HEK293 (cell line): ENCODE data around the gene UNC93A.

Experiments
- CTCF ChIA-PET: fragments of 350-600 bp; formaldehyde crosslinking; extraction: SDS; loops from one replicate; lab custom pipeline; 2021; ENCODE audit warnings: antibody characterized with exemption; lab: Yijun Ruan, JAX
- POLR2A ChIA-PET: fragments of 300-600 bp; formaldehyde crosslinking; extraction: SDS; loops from one replicate; lab custom pipeline; 2020; ENCODE audit warnings: antibody characterized with exemption, inconsistent platforms; lab: Yijun Ruan, JAX
- H3K27ac ChIP-seq: fragments of 200-500 bp; sonication (Bioruptor generic); 2 replicates; pipeline ENCODE4 v1.5.1; 2014; ENCODE audit warnings: low read depth, low read length, control low read depth, inconsistent platforms; ENCODE audit errors: extremely low read depth
- H3K36me3 ChIP-seq, 2 experiments: fragments of 200-500 bp in 1 of 2; sonication (Bioruptor generic) in 1 of 2; 1 replicate in 1 of 2; 2 replicates in 1 of 2; pipeline ENCODE4 v1.5.1; 2014 to 2017; ENCODE audit warnings: inconsistent platforms in 2 of 2, low read length in 2 of 2; ENCODE audit not compliant: control insufficient read depth in 2 of 2, insufficient read depth in 1 of 2
- H3K4me1 ChIP-seq: fragments of 200-500 bp; sonication (Bioruptor generic); 2 replicates; pipeline ENCODE4 v1.5.1; 2014; ENCODE audit warnings: mild to moderate bottlenecking, low read length, inconsistent platforms; ENCODE audit not compliant: control insufficient read depth, insufficient read depth
- H3K4me3 ChIP-seq: 2 replicates; pipeline ENCODE4 v1.5.1; 2011; ENCODE audit warnings: low read depth, mild to moderate bottlenecking, control low read depth, low read length, moderate library complexity
- H3K9me3 ChIP-seq: fragments of 200-500 bp; sonication (Bioruptor generic); 2 replicates; pipeline ENCODE4 v1.5.1; 2014; ENCODE audit warnings: low read depth, low read length, inconsistent platforms; ENCODE audit not compliant: control insufficient read depth, insufficient read depth
- GLI2 ChIP-seq: fragments of 450-650 bp; formaldehyde crosslinking; IDR thresholded peaks from 2 replicates; pipeline ENCODE4; 2017; ENCODE audit warnings: missing biosample characterization, missing genetic modification characterization, low read depth, borderline replicate concordance
- GLIS2 ChIP-seq: fragments of 450-650 bp; formaldehyde crosslinking; IDR thresholded peaks from 2 replicates; pipeline ENCODE4 v1.5.1; 2016; ENCODE audit warnings: missing biosample characterization, missing genetic modification characterization
- KLF9 ChIP-seq: fragments of 450-650 bp; formaldehyde crosslinking; IDR thresholded peaks from 2 replicates; pipeline ENCODE4 v1.5.1; 2016; ENCODE audit warnings: missing biosample characterization, missing genetic modification characterization, low read depth
- SCRT2 ChIP-seq: fragments of 450-650 bp; formaldehyde crosslinking; IDR thresholded peaks from 2 replicates; pipeline ENCODE4 v1.5.1; 2016; ENCODE audit warnings: missing biosample characterization, missing genetic modification characterization
- ZNF473 ChIP-seq: fragments of 450-650 bp; formaldehyde crosslinking; IDR thresholded peaks from 2 replicates; pipeline ENCODE4 v1.5.1; 2017; ENCODE audit warnings: missing biosample characterization, missing genetic modification characterization
- ZNF514 ChIP-seq: fragments of 450-650 bp; formaldehyde crosslinking; IDR thresholded peaks from 2 replicates; pipeline ENCODE4 v1.5.1; 2016; ENCODE audit warnings: missing biosample characterization, missing genetic modification characterization
- ZNF558 ChIP-seq: fragments of 450-650 bp; formaldehyde crosslinking; IDR thresholded peaks from 2 replicates; pipeline ENCODE4 v1.5.1; 2016; ENCODE audit warnings: missing biosample characterization, missing genetic modification characterization
- ZNF704 ChIP-seq: fragments of 450-650 bp; formaldehyde crosslinking; IDR thresholded peaks from 2 replicates; pipeline ENCODE4 v1.5.1; 2016; ENCODE audit warnings: missing biosample characterization, missing genetic modification characterization
- ZNF747 ChIP-seq: fragments of 450-650 bp; formaldehyde crosslinking; IDR thresholded peaks from 2 replicates; pipeline ENCODE4 v1.5.1; 2016; ENCODE audit warnings: missing biosample characterization, missing genetic modification characterization
- ZSCAN18 ChIP-seq: fragments of 450-650 bp; formaldehyde crosslinking; IDR thresholded peaks from 2 replicates; pipeline ENCODE4 v1.5.1; 2016; ENCODE audit warnings: missing biosample characterization, missing genetic modification characterization
- TF ChIP-seq, protein P1 (sequence below): fragments of 450-650 bp; formaldehyde crosslinking; IDR thresholded peaks from 2 replicates; pipeline ENCODE4 v1.5.1; 2016; ENCODE audit warnings: missing biosample characterization, missing genetic modification characterization
- TF ChIP-seq, protein P2 (sequence below): fragments of 450-650 bp; formaldehyde crosslinking; IDR thresholded peaks from 2 replicates; pipeline ENCODE4 v1.5.1; 2017; ENCODE audit warnings: missing biosample characterization, missing genetic modification characterization
- TF ChIP-seq, protein P3 (sequence below): fragments of 450-650 bp; formaldehyde crosslinking; IDR thresholded peaks from 2 replicates; pipeline ENCODE4 v1.5.1; 2016; ENCODE audit warnings: missing biosample characterization, missing genetic modification characterization
- TF ChIP-seq, protein P4 (sequence below): IDR thresholded peaks from 2 replicates; pipeline ENCODE4 v1.6.1; 2011; ENCODE audit warnings: mild to moderate bottlenecking, low read depth, low read length, borderline replicate concordance

The UNC93A gene

GRCh38 chr6:167295495-167296292, 4.6 kb downstream of the UNC93A start (continued):
- no peak for TF ChIP-seq GLI2 (tag by site-specific recombination)

DNA sequence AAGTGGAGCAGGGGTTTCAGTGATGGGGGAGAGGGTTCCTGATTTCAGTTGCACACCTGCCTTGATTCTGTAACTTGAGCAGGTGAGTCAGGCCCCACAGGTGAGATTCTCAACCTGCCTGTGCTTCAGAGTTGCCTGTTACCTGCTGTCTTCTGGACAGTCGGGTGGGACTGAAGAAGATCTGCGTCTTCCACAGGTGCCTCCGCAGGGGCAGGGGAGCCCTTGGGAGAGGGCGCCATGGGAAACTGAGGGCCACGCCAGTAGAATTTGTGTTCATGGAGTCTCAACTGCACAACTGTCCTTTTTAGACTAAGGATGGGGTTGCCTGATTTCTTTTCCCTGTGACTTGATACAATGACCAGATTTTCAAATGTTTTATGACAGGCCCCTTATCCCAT, 5.2 kb downstream of the UNC93A start:
- Histone ChIP-seq H3K36me3 (no peaks in the 10 kb centered on the region), H3K4me1 (no peaks in the 10 kb centered on the region), H3K27ac (no peak overlapping the region), H3K9me3 (no peaks in the 10 kb centered on the region), H3K4me3 (no peak overlapping the region)
- TF ChIP-seq, protein P1, sequence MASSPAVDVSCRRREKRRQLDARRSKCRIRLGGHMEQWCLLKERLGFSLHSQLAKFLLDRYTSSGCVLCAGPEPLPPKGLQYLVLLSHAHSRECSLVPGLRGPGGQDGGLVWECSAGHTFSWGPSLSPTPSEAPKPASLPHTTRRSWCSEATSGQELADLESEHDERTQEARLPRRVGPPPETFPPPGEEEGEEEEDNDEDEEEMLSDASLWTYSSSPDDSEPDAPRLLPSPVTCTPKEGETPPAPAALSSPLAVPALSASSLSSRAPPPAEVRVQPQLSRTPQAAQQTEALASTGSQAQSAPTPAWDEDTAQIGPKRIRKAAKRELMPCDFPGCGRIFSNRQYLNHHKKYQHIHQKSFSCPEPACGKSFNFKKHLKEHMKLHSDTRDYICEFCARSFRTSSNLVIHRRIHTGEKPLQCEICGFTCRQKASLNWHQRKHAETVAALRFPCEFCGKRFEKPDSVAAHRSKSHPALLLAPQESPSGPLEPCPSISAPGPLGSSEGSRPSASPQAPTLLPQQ (tag by site-specific recombination), result no peak
- ChIA-PET POLR2A (no interaction called here), CTCF (no interaction called here)

DNA sequence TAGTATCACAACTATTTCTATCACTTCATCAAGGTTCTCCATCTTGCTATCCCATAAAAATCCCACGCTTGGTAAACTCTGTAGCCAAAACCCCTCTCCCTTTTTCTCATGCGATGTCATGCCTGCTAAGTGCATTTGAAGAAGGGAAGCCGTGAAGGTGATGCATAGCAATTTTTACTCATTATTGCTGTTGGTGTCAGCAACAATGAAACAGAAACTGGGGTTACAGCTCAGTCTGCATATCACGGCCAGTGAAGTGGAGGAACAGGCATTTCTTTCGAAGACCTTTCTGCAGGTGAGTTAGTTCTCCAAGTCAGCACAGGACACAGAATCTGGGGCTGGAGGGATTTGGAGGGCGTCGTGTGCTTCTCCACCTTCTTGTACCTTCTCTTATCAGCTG, 5.8 kb downstream of the UNC93A start:
- Histone ChIP-seq H3K4me3 (no peak overlapping the region), H3K4me1 (no peaks in the 10 kb centered on the region)
- CTCF ChIA-PET, result interaction anchor here (2.0 kb wide), 1 partner anchor 8 kb away, joined by 6 read pairs; no protein-coding TSS in a partner anchor
- TF ChIP-seq, protein P2, sequence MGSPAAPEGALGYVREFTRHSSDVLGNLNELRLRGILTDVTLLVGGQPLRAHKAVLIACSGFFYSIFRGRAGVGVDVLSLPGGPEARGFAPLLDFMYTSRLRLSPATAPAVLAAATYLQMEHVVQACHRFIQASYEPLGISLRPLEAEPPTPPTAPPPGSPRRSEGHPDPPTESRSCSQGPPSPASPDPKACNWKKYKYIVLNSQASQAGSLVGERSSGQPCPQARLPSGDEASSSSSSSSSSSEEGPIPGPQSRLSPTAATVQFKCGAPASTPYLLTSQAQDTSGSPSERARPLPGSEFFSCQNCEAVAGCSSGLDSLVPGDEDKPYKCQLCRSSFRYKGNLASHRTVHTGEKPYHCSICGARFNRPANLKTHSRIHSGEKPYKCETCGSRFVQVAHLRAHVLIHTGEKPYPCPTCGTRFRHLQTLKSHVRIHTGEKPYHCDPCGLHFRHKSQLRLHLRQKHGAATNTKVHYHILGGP (tag by site-specific recombination), result no peak
- TF ChIP-seq ZNF747 (tag by site-specific recombination), result no peak
- no peak for TF ChIP-seq KLF9 (tag by site-specific recombination)
- TF ChIP-seq ZNF514 (tag by site-specific recombination), result no peak
- TF ChIP-seq, protein P3, sequence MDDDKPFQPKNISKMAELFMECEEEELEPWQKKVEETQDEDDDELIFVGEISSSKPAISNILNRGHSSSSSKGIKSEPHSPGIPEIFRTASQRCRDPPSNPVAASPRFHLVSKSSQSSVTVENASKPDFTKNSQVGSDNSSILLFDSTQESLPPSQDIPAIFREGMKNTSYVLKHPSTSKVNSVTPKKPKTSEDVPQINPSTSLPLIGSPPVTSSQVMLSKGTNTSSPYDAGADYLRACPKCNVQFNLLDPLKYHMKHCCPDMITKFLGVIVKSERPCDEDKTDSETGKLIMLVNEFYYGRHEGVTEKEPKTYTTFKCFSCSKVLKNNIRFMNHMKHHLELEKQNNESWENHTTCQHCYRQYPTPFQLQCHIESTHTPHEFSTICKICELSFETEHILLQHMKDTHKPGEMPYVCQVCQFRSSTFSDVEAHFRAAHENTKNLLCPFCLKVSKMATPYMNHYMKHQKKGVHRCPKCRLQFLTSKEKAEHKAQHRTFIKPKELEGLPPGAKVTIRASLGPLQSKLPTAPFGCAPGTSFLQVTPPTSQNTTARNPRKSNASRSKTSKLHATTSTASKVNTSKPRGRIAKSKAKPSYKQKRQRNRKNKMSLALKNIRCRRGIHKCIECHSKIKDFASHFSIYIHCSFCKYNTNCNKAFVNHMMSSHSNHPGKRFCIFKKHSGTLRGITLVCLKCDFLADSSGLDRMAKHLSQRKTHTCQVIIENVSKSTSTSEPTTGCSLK (tag by site-specific recombination), result no peak
- no peak for TF ChIP-seq ZNF473 (tag by site-specific recombination)
- no peak for TF ChIP-seq ZSCAN18 (tag by site-specific recombination)
- no peak for TF ChIP-seq SCRT2
- no peak for TF ChIP-seq GLIS2 (tag by site-specific recombination)
- no peak for TF ChIP-seq ZNF558 (tag by site-specific recombination)
- TF ChIP-seq ZNF704 (tag by site-specific recombination), result no peak
- TF ChIP-seq, protein P4, sequence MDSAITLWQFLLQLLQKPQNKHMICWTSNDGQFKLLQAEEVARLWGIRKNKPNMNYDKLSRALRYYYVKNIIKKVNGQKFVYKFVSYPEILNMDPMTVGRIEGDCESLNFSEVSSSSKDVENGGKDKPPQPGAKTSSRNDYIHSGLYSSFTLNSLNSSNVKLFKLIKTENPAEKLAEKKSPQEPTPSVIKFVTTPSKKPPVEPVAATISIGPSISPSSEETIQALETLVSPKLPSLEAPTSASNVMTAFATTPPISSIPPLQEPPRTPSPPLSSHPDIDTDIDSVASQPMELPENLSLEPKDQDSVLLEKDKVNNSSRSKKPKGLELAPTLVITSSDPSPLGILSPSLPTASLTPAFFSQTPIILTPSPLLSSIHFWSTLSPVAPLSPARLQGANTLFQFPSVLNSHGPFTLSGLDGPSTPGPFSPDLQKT, result no peak
- TF ChIP-seq, all 188 proteins: peak for 0
- no peak overlapping the region for H3K27ac ChIP-seq
- H3K36me3 ChIP-seq, result no peaks in the 10 kb centered on the region
- POLR2A ChIA-PET, result no interaction called here
- no peaks in the 10 kb centered on the region for H3K9me3 ChIP-seq
